Suppressor macrophage treated with lipopolysaccharide for 4 hours (primary cell): ENCODE results near the gene NLRP3.
"Not testable (repeated sequence)": the region's sequence is repeated elsewhere in the genome, so short reads cannot be mapped to it uniquely, and the experiment has no call there.

ENCODE experiments used
- DNase-seq: peaks from one replicate; pipeline ENCODE4 v3.0.0-alpha.2; 2020

The NLRP3 gene

DNA sequence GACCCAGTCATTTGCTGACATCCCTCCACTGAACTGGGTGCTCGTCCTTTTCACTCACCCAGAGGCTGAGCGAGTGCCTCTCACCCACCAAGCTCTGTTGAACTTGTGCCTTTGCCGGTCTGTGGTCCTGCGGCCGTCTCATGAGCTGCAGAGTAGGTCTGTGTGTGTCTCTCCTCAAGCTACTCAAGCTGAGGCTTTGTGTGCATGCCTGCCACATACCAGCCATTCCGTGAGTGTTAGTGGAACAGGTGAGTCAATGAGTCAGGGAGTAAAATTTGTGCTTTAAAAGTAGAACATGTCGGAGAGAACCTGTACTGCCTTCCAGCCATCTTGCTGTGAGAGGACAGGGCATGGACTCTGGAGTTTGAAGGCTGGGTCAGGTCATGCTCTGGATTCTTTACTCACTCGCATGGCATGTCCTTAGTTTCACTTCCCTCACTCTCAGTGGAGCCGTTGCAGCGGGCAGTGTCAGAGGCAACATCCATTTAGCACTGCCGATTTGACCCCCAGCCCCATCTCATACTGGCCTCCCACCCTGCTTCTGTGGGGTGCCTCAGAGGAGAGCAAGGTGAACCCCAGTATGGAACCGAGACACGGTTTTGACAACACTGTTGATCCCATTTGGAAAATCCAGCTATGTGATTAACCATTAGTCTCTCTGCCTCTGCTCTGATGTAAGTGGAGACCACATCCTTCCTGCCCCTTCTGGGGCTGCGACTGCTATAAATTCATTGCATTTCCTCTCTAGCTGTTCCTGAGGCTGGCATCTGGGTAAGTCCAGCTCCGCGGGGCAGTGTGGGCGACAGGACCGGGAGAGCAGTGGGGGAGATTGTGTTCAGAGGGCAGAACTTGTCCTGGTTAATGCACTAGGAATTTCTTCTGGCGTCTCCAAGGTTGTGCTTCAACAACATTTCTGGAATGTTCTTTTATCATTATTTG lies at the start of gene NLRP3:
NLRP3 (plus strand) TSS at position 751 of the 939 bp plus-strand sequence. CDS start 2,628 bp downstream, outside the sequence.
- DNase-seq, result peak; percentile 89

DNA sequence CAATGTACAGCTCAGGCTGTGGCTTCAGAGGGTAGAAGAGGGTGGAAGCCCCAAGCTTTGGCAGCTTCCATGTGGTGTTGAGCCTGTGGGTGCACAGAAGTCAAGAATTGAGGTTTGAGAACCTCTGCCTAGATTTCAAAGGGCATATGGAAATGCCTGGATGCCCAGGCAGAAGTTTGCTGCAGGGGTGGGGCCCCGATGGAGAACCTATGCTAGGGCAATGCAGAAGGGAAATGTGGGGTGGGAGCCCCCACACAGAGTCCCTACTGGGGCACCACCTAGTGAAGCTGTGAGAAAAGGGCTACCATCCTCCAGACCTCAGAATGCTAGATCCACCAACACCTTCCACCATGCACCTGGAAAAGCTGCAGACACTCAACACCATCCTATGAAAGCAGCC lies 49.6 kb upstream of the NLRP3 start:
- not testable (repeated sequence) for DNase-seq

DNA sequence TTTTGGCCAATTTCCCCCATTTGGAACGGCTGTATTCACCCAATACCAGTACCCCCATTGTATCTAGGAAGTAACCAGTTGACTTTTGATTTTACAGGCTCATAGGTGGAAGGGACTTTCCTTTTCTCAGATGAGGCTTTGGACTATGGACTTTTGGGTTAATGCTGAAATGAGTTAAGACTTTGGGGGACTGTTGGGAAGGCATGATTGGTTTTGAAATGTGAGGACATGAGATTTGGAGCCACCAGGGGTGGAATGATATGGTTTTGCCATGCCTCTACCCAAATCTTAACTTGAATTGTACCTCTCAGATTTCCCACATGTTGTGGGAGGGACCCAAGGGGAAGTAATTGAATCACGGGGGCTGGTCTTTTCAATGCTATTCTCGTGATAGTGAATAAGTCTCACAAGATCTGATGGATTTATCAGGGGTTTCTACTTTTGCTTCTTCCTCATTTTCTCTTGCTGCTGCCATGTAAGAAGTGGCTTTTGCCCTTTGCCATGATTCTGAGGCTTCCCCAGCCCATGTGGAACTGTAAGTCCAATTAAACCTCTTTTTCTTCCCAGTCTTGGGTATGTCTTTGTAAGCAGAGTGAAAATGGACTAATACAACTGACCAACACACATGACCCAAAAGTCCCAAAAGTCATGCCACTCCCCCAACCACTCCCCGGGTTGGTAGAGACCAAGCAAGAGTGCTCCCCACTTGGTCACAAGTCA lies 48.9 kb upstream of the NLRP3 start:
- DNase-seq, result peak; percentile 83

DNA sequence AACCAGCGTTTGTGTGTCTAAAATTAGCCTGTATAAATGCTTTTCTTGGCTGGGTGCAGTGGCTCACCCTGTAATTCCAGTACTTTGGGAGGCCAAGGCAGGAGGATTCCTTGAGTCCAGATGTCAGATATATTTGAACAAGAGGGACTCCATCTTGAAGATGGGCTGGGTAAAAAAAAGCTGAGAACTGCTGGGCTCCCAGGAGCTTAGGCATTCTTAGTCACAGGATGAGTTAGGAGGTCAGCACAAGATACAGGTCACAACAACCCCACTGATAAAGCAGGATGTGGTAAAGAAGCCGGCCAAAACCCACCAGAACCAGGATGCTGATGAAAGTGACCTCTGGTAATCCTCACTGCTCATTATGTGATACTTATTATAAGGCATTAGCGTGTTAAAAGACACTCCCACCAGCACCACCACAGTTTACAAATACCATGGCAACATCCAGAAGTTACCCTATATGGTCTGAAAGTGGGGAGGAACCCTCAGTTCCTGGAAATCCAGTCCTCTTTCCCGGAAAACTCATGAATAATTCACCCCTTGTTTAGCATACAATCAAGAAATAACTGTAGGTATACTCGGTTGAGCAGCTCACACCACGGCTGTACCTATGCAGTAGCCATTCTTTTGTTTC lies 48.1 kb upstream of the NLRP3 start:
- DNase-seq, result peak; percentile 61

DNA sequence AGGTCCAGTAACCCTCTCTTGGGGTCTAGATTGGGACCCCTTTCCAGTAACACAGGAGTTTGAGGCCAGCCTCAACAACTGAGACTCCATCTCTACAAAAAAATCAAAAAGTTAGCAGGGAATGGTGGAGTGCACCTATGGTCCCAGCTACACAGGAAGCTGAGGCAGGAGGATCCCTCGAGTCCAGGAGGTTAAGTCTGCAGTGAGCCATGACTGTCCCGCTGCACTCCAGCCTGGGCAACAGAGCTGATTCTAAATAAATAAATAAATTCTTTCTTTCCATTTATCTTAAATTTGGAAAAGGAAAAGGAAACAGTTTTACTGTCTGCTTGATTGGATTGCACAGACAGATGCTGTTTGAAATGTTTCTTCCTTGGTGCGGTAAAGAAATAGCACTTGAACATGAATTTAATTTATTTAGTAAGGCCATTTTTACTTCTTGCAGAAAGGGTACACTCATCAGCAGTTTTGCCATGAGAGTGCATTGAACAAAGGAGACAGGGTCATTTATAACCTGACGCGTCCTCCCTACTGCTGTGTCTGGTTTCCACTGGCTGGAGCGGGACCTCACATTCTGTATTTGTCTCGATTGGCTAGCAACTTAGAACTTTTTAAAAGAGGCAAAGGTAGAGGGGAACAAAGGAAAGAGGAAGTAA lies 47.4 kb upstream of the NLRP3 start:
- DNase-seq, result no peak

DNA sequence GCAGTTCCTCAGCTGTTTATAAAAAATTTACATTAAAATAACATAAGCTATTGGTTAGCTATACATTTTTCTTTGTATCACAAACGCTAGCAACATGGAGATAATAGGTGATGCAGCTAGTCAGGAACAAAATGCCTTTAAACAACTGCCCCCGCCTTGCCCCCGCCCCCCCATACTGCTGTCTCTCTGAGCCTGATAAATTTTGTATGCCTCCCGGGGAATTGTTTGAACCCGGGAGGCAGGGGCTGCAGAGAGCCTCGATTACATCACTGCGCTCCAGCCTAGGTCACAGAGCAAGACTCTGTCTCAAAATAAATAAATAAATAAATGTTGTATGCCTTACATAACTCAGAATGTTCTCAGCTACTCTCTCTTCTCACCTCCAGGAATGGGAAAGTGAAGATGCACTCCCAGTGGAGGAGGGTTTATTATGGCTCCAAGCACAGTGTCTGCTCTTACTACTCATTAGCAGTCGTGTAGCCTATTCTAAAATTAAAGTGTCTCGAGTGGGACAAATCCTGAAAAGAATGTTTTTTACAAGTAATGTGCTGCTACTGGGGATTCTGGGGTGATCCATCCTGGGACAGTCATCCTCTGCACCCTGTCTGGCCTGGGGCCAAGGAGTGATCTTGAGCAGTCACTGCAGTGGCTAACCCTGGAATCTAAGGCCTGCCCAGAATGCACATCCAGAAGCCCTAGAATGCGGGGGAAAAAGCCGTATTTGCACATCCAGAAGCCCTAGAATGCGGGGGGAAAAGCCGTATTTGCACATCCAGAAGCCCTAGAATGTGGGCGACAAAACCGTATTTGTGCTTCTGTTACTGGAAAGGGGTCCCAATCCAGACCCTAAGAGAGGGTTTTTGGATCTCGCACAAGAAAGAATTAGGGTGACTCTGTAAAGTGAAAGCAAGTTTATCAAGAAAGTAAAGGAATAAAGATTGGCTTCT lies 44.9 kb upstream of the NLRP3 start:
- DNase-seq, result no peak

DNA sequence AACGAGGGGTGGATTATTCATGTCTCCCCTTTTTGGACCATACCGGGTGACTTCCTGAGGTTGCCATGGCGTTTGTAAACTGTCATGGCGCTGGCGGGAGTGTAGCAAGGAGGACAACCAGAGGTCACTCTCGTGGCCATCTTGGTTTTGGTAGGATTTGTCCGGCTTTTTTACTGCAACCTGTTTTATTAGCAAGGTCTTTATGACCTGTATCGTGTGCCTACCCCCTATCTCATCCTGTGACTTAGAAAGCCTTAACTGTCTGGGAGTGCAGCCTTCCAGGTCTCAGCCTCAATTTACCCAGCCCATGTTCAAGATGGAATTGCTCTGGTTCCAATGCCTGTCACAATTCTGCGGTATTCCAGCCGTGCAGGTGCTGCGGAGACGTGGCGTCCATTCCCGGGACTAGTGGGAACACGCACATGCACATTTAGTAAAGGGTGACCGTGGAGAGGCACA lies 44.1 kb upstream of the NLRP3 start:
- no peak for DNase-seq

DNA sequence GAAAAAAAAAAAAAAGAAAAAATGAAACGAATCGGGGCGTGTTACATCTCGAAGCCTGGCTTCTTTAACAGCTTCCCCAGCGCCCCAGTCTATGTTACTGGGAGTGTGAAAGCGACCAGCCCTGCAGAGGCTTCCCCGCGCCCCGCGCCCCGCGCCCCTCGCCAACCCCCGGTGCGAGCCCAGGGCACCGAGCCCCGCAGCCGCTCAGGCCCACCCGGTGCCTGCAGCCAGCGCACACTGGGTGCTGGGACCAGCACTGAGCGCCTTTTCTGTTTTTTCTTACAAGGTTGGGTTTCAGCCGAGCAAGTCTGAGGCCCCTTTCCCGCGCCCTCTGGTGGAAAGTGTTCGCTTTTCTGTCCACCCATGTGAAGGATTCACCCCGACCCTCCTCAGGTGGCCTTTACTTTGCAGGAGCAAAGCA lies 42.2 kb upstream of the NLRP3 start:
- DNase-seq, result peak; percentile 64

DNA sequence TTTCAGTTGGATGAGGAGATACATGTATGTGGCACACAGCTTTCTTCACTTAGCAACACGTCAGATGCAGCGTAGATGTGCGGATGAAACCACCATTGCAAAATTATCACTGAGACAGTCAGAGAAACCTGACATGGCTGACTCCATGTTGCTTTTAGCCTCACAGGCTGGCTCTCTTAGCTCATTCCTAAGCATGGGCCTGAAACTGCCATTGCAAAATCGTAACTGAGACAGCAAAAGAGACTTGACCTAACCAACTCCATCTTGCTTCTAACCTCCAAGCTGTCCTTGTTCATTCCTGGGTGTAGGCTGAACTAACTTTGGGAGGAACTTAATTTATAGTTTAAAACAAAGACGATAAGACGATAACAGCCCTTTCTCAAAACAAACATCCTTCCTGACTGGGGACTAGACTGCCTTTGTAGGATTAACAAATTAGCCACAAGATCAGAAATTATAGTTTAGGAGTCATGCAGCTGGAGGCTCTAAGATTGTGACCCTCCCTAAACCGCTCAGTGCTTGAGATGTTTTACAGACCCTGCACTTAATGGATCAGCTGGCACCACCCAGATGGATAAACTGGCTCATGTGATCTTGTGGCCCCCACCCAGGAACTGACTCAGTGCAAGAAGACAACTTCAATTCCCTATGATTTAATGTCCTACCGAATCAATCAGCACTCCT lies 41.2 kb upstream of the NLRP3 start:
- DNase-seq, result not testable (repeated sequence)

DNA sequence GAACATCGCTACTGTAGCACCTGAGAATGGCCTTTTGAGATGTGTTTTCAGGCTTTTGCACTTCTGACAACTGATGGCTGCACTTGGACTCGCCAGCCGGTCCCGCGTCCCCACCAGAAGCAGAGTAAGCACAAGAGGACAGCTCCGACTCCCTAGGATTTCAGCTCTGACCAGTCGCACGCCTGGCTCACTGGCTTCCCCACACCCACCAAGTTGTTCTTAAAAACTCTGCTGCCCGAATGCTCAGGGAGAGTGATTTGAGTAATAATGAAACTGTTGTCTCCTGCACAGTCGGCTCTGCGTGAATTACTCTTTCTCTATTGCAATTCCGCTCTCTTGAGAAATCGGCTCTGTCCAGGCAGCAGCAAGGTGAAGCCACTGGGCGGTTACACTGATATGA lies 40.2 kb upstream of the NLRP3 start:
- DNase-seq, result no peak

DNA sequence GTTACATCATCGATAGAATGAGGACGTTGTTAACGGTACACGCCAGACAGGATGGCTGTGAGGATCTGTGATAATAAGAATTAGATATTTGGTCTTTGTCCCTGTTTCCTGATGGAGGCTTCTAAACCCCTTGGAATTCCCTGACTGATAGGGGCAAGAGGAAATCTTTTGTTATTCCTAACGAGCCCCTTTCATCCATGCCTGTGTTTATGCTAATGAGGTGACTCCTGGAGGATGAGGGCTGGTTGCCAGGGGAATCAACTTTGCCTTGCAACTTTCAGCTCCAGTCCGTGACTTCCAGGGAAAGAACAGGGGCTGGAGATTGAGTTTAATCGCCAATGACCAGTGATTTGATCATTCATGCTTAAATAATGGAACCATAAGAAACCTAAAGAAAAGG lies 39.3 kb upstream of the NLRP3 start:
- DNase-seq, result no peak

DNA sequence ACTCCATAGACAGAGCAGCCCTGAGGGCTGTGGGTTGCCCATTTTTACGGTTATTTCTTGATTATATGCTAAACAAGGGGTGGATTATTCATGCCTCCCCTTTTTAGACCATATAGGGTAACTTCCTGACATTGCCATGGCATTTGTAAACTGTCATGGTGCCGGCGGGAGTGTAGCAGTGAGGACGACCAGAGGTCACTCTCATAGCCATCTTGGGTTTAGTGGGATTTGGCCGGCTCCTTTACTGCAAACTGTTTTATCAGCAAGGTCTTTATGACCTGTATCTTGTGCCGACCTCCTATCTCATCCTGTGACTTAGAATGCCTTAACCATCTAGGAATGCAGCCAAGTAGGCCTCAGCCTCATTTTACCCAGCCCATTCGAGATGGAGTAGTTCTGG lies 38.3 kb upstream of the NLRP3 start:
- DNase-seq, result not testable (repeated sequence)

DNA sequence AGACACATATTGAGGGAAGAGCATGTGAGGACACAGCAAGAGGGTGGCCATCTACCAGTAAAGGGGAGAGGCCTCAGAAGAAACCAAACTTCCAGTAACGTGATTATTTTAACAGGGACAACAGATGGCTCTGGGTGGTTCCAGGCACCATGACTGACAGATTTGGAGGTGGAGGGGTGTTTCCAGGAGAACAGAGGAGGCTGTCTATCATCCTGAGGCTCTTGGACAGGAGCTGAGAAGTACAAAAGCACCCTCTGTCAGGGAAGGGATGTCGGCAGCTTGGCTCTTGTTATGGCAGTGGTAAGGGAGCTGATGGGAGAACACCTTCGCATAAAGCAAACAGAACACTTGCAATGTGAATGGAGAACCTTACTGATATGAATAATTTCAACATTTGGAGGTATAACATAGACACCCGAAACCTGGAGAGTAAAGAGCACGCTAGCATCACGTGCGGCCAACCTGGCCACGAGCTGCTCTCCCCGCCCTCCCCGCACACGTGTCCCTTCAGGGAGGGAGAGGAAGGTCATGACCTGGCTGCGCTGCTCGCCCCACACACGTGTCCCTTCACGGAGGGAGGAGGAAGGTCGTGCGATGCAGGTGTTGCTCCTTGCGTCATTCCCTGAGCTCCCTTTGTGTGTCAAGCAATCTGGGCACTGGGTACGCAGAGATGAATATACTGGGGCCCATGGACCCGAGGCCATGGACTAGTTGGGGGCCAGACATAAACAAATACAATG lies 37.5 kb upstream of the NLRP3 start:
- DNase-seq, result no peak

DNA sequence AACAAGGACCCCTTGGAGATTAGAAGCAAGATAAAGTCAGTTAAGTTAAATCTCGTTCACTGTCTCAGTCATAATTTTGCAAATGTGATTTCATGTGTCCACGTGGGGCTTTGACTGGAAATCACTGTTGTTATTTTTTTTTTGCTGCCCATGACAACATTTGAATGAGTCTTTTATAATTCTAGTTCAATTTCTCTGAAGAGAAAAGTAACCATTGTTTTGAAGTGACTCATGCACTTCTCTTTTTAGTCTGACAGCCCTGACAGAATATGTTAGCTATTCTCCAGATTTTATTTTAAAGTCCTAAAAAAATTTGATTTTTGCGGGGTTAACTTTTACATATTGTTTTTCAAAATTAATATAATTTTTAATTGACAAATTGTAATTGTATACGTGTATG lies 30.7 kb upstream of the NLRP3 start:
- peak; percentile 74 for DNase-seq

DNA sequence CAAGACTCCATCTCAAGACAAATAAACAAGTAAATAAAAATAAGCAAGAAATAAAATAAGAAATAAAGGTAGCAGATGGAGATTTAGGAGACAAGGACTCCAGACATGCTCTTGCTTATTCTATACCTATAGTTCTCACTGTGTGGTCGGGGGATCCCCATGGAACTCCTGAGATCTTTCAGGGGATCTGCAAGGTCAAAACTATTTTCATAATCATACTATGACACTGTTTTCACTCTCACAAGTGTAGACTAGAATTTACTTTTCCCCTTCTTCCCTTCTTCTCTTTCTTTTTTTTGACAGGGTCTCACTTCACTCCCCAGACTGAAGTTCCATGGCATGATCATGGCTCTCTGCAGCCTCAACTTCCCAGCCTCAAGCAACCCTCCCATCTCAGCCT lies 29.8 kb upstream of the NLRP3 start:
- DNase-seq, result no peak

DNA sequence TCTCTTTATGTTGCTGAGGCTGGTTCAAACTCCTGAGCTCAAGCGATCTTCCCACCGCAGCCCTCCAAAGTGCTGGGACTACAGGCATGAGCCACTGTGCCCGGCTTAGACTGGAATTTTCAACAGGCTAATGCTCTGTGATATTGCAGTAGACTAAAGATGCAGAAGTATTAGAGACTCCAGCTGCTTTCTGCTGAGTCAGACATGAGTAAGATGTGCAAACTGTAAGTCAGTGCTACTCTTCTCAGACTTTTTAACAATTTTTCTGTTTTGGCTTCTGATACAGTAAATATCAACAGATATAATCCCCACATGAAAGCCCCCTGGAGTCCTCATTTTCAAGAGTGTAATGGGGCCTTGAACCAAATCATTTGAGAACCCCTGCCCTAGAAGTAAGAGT lies 29.3 kb upstream of the NLRP3 start:
- DNase-seq, result peak; percentile 70

DNA sequence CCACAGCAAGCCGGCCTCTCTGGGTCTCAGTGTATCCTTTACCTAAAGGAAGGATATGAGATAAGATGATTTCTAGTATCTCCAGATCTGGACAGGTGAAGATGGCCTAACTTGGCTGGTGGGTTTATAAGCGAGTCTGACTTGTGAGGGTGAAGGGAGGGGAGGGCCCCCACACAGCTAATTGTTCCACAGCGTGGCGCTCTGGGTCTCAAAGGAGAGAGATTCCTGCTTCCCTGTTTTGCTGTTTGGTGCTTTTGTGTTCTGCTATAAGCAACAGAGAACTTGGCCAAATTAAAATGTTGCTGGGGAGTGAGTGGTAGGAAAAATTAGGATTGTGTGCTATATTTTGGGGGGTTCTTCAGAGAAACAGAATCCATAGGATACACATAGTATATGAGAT lies 28.9 kb upstream of the NLRP3 start:
- no peak for DNase-seq

DNA sequence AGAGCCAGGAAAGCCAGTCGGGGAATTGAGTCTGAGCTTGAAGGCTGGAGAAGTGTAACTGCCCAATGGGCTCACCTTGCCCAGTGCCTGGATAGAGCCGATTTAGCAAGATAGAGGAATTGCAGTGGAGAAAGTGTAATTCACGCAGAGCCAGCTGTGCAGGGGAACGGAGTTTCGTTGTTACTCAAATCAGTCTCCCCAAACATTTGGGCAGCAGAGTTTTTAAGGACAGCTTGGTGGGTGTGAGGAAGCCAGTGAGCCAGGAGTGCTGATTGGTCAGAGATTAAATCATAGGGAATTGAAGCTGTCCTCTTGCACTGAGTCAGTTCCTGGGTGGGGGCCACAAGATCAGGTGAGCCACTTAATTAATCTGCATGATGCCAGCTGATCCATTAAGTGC lies 28.4 kb upstream of the NLRP3 start:
- peak; percentile 26 for DNase-seq

DNA sequence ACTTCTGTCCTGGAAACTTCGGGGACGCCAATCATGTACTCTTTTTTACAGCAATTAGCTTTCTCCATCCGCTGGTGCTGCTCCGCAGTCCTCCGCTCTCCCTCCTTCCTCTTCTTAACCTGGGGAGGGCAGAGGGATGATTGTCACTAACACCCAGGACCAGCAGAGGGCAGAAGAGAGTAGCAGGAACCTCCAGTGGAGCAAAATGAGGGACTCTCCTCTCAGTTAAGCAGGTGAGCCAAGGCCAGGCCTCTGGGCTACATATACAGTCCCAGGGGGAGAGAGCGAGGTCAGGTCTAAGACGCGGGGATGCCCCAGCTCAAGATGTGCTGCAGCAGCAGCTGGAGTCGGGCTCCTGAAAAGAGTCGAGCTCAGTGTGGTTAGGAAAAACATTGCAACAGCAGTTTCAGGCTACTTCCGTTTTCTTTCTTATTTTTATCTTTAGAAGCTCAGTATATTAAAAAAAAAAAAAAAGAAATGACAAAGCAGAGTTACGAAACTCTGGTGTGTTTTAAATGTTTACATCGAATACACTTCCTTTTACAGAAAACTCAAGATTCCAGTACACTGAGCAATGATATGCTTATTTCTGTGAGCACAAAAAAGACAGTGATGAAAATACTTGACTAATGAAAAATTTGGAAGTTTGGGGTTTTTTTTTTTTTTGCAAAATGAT lies 25.7 kb upstream of the NLRP3 start:
- peak; percentile 94 for DNase-seq

DNA sequence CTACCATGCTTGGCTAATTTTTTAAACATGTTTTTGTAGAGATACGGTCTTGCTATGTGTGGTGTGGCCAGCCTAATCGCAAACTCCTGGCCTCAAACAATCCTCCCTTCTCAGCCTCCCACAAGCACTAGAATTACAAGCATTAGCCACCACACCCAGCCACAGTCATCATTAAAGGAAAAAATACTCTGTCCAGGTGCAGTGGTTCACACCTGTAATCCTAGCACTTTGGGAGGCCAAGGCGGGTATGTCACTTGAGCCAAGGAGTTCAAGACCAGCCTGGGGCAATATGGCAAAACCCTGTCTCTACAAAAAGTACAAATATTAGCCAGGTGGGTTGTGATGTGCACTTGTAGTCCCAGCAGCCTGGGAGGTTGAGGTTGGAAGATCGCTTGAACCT lies 25.0 kb upstream of the NLRP3 start:
- DNase-seq, result no peak
